Activated CD8-positive, alpha-beta memory T cell treated with anti-CD3 and anti-CD28 coated beads for 1 hour (primary cell): Measurements from ENCODE around the gene CACNA1E.

Source experiments
- DNase-seq, 2 donors: peaks; one replicate each; pipeline ENCODE4 v3.0.0-alpha.2; 2020; ENCODE audit warnings: low read depth in 1 of 2; ENCODE audit errors: extremely low read depth in 1 of 2

The CACNA1E gene

DNA sequence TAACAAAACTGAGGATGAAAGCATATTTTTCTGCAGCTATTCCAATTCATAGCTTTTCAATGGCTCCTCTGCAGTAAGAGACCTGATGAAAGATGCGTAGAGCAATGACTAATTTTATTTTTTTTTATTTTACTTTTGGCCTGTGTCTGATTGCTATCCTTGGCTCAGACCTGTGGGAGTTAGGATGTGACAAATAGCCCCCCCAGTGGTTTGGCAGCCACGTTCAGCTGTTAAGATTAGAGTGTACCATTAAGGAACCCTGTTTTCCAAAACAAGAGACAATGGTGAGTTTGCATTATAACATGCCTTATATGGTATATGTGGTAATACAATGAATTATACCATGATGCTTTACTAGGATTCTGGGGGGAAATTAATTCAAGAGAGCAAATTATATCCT, 264.7 kb downstream of the CACNA1E start:
- DNase-seq = no peak

GRCh38 chr1:181754103-181754502, 270.8 kb downstream of the CACNA1E start:
- DNase-seq = no peak

DNA sequence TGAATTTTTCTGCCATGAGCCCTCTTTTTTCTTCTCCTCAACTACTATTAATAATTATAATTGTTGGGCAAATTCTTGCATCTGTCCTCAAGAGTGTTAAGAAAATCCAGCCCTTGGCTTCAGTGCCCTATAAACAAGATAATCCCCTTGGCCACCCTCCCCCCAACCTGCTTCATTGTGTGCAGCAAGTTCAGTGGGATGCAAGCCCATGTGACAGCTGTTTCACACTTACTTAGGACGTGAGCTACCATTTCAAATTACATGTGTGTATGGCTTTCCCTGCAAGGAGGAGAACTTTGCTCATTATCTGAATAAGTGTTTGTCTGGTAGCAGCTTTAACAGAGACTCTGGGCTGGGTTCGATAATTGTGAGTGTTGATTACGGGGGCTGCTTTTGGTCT, 276.2 kb downstream of the CACNA1E start:
- DNase-seq = no peak

GRCh38 chr1:181763736-181764135, 280.4 kb downstream of the CACNA1E start:
- no peak for DNase-seq

DNA sequence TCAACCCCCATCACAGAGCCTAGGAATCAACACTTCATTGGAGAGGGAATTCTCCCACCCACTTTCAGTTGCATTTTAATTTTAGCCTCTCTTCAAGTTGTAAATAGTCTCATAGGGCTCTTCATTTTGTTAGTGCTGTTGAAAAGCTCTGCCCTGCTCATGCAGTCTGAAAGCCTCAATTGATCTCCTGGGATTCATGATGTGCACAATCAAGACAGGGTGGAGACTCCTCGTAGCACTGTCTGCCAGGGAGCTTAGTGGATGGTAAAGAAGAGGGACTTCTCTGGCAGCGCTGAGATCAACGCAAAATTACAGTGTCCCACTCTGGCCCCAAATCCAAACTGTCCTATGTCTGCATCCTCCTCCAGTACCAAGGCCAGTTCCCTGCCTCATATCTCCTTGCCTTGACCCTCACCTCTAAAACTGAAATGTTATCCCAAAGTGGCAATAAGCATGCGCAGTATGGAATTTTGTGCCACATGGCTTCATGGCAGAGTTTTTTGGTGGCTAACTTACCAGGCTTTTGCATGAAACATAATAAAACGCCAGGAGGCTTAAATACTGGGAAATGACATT, 282.2 kb downstream of the CACNA1E start:
- DNase-seq = no peak

DNA sequence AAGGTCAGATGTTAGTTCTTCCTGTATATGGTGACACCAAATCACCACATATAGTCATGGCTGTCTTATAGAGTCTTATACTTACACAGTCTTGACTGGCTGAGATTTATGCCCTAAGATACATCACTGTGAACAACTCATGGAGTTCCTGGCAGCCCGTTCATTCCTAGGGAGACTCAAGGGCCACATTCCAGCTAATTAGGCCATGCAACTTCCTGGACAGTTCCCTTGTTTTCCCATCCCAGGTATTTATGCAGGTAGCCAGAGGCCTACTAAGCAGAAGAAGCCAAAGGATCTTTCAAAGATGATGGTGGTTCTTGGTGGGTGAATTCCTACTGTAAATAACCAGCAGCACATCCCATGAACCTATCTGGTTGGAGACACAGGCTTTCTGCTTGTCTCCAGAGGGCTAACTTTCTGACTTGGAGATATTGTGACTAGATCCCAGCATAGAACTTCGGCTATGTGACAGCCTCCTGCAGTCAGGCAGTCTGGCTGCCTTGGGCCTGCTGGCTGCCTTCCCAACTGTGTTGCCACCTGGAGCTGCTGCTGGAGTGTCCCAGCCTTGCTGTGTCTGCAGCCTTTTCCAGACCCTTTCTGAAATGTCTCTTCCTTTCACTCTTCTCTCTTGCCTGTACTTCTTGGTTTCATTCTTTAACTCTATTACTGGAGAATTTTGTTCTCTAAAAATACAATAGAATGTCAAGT, 283.8 kb downstream of the CACNA1E start:
- no peak for DNase-seq

DNA sequence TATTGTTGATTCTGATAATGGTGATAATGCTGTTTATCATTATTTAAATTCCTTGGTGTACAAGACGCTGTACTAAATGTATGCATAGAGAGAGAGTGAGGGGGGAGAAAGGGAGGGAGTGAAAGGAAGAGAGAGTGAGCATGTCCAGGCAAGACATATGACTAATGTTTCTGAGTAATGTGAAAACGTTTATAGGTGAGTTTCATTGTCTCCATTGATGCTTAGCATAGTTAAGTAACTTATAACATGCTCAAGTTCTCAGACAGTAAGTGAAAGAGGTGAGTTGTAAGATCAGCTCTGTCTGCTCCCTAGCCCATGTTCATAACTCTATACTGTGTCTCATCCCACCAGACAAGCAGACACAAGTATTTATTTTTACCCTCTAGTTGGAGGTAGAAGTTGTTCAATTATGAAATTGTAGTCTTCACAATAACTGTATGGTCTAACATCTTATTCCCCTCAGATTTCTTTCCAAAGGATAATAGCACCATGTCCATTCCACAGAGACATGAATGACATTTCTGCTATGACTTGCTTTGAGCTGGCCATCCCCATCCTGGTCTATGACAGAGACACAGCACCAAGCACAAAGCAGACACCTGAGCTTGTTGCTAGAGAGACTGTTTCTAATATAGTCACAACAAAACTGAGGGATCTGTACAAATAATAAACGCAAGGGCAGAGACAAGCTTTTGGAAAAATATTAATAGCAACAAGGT, 285.1 kb downstream of the CACNA1E start:
- no peak for DNase-seq

DNA sequence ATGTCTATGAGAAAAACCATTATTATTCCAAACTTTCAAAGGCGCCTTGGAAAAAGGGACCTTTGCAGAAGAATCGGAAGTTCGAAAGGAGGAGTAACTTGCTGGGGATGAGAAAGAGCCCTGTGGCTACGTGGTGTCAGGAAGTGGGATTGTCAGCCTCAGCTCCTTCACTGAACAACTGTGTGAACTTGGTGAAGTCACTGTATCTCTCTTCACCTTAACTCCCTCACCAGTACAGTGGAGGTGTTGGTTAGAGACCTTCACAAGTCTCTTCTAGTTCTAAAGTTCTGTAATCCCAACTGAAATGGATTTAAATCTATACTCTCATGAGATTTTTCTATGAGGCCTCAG, 285.6 kb downstream of the CACNA1E start:
- DNase-seq = no peak

- DNase-seq = no peak
Measured at GRCh38 chr1:181769846-181770245, 286.5 kb downstream of the CACNA1E start.

- DNase-seq = no peak
Measured at GRCh38 chr1:181772714-181773113, 289.4 kb downstream of the CACNA1E start.

DNA sequence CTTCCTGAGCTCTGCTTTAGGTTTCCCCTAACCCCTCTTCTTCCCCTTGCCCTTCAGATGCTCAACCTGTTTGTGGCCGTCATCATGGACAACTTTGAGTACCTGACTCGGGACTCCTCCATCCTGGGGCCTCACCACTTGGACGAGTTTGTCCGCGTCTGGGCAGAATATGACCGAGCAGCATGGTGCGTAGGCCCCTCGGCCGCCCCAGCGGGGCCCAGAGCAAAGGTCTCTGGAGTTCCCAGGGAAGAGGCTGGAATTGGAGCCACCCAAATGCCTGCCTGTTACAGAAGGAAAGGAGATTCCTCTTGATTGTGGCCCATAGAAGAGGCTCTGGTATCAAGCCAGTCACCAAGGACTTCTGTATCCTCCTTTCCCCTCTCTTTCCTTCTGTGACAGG, 292.7 kb downstream of the CACNA1E start:
- DNase-seq = no peak

DNA sequence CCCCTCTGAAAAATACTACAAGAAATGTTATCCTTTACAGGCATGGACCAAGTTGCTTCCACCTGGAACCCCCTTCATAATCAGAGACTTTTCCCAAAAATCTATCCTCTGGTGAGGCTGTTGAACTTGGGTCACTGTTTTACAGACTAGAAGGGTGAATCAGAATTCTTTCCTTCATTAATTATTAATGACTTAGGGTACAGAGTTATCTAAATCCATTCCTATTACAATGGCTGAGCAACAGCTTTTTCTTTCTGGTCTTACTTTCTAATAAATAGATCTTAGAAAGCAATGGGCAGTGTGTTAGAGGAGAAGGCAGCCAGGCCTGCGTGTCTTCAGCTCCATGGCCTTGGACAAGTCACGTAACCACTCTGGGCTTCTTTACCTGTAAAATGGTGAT, 294.0 kb downstream of the CACNA1E start:
- DNase-seq = no peak

- DNase-seq = no peak
Measured at GRCh38 chr1:181777812-181778211, 294.5 kb downstream of the CACNA1E start.

DNA sequence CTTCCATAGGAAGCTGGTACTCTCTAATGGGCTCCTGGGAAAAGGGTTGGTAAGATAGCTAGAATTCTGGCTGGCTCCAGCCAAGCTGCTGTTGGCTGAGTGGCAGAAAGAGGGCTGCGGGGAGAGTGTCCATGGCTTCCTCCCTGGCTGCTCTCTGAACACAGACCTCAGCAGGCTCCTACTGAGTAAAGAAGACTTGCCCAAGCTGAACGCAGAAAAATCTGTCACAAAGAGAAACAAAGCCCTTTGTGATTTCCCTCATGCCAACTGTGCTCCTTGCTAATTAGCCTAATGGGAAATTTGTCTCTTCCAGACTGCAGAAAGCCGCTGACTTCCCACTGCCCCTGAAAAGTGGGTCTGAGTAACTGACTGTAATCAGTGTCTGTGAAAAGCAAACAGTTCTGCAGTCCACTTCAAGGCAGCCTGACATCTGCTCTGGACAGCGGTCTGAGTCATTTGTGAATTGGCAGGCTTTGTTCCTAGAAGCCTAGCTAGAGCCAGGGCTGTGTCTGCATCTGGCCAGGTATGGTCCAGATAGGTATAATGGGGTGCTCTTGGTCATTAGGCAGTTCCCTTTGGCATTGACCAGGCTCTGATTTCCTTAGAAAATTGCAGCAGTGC, 295.4 kb downstream of the CACNA1E start:
- DNase-seq = no peak

- DNase-seq = no peak
Measured at GRCh38 chr1:181779343-181779742, 296.0 kb downstream of the CACNA1E start.

GRCh38 chr1:181783208-181783607, 299.9 kb downstream of the CACNA1E start:
- no peak for DNase-seq

GRCh38 chr1:181784039-181784683, 300.8 kb downstream of the CACNA1E start:
- DNase-seq = no peak

- no peak for DNase-seq
Measured at GRCh38 chr1:181789395-181789794, 306.1 kb downstream of the CACNA1E start.

DNA sequence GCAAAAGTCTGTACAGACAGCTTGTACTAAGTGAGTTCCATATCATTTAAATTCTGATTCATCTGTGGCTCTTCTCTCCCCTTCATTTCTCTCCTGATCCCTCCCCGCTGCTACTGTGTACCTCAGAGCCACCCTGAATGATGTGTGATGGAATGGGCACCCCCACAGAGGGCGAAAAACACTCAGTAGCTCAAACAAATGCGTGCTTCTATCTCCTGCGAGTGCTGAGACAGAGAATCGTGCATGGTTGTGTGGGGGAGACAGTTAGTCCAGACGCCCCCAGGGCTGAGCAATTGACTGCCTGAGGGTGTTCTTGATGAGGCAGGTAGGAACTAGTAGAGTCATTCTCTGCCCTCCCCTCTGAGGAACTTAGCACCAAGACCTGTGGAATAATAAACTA, 308.4 kb downstream of the CACNA1E start:
- DNase-seq = no peak

DNA sequence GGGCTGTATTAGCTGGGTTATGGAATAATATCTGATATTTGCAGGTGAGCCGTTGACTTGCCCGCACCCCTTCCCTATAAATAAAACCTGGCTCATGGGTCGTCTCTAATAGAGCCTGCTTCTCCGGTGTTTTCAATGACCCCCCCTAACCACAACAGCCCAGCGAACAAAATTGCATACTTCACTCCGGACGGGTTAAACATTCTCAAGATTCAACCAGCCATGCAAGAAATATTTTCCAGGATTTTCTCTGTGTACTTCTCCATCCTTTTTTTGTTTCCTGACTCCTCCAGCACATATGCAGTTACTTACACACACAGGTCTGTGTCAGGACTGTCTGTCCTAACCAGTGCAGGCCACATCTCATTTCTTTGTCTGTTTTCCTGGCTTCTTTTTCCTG, 310.5 kb downstream of the CACNA1E start:
- DNase-seq = no peak

- no peak for DNase-seq
Measured at GRCh38 chr1:181794332-181794731, 311.0 kb downstream of the CACNA1E start.
